HEK293 (cell line): Measurements from ENCODE around the gene SAMD3.

Experiments
- CTCF ChIA-PET: fragments of 350-600 bp; formaldehyde crosslinking; extraction: SDS; loops from one replicate; lab custom pipeline; 2021; ENCODE audit warnings: antibody characterized with exemption; lab: Yijun Ruan, JAX
- POLR2A ChIA-PET: fragments of 300-600 bp; formaldehyde crosslinking; extraction: SDS; loops from one replicate; lab custom pipeline; 2020; ENCODE audit warnings: antibody characterized with exemption, inconsistent platforms; lab: Yijun Ruan, JAX
- H3K27ac ChIP-seq: fragments of 200-500 bp; sonication (Bioruptor generic); 2 replicates; pipeline ENCODE4 v1.5.1; 2014; ENCODE audit warnings: low read depth, low read length, control low read depth, inconsistent platforms; ENCODE audit errors: extremely low read depth
- H3K36me3 ChIP-seq, 2 experiments: fragments of 200-500 bp in 1 of 2; sonication (Bioruptor generic) in 1 of 2; 1 replicate in 1 of 2; 2 replicates in 1 of 2; pipeline ENCODE4 v1.5.1; 2014 to 2017; ENCODE audit warnings: inconsistent platforms in 2 of 2, low read length in 2 of 2; ENCODE audit not compliant: control insufficient read depth in 2 of 2, insufficient read depth in 1 of 2
- H3K4me1 ChIP-seq: fragments of 200-500 bp; sonication (Bioruptor generic); 2 replicates; pipeline ENCODE4 v1.5.1; 2014; ENCODE audit warnings: mild to moderate bottlenecking, low read length, inconsistent platforms; ENCODE audit not compliant: control insufficient read depth, insufficient read depth
- H3K4me3 ChIP-seq: 2 replicates; pipeline ENCODE4 v1.5.1; 2011; ENCODE audit warnings: low read depth, mild to moderate bottlenecking, control low read depth, low read length, moderate library complexity
- H3K9me3 ChIP-seq: fragments of 200-500 bp; sonication (Bioruptor generic); 2 replicates; pipeline ENCODE4 v1.5.1; 2014; ENCODE audit warnings: low read depth, low read length, inconsistent platforms; ENCODE audit not compliant: control insufficient read depth, insufficient read depth
- KLF1 ChIP-seq: fragments of 450-650 bp; formaldehyde crosslinking; IDR thresholded peaks from 2 replicates; pipeline ENCODE4 v1.5.1; 2016; ENCODE audit warnings: missing biosample characterization, missing genetic modification characterization
- KLF16 ChIP-seq: fragments of 450-650 bp; formaldehyde crosslinking; IDR thresholded peaks from 2 replicates; pipeline ENCODE4 v1.5.1; 2017; ENCODE audit warnings: missing biosample characterization, missing genetic modification characterization
- OSR2 ChIP-seq: fragments of 450-650 bp; formaldehyde crosslinking; IDR thresholded peaks from 2 replicates; pipeline ENCODE4 v1.5.1; 2016; ENCODE audit warnings: missing biosample characterization, missing genetic modification characterization
- PRDM10 ChIP-seq: fragments of 450-650 bp; formaldehyde crosslinking; IDR thresholded peaks from 2 replicates; pipeline ENCODE4 v1.5.1; 2016; ENCODE audit warnings: missing biosample characterization, missing genetic modification characterization
- YY1 ChIP-seq: fragments of 450-650 bp; formaldehyde crosslinking; IDR thresholded peaks from 2 replicates; pipeline ENCODE4 v1.5.1; 2018; ENCODE audit warnings: missing biosample characterization, missing genetic modification characterization
- ZBTB44 ChIP-seq: fragments of 450-650 bp; IDR thresholded peaks from 2 replicates; pipeline ENCODE4 v1.5.1; 2018; ENCODE audit warnings: missing biosample characterization, mild to moderate bottlenecking, missing genetic modification characterization
- ZNF24 ChIP-seq: fragments of 450-650 bp; formaldehyde crosslinking; IDR thresholded peaks from 2 replicates; pipeline ENCODE4 v1.5.1; 2016; ENCODE audit warnings: missing biosample characterization, missing genetic modification characterization
- ZNF26 ChIP-seq: fragments of 450-650 bp; formaldehyde crosslinking; IDR thresholded peaks from 2 replicates; pipeline ENCODE4 v1.5.1; 2016; ENCODE audit warnings: missing biosample characterization, missing genetic modification characterization
- ZNF416 ChIP-seq: fragments of 450-650 bp; formaldehyde crosslinking; IDR thresholded peaks from 2 replicates; pipeline ENCODE4 v1.5.1; 2016; ENCODE audit warnings: missing biosample characterization, missing genetic modification characterization
- ZNF501 ChIP-seq: fragments of 450-650 bp; formaldehyde crosslinking; IDR thresholded peaks from 2 replicates; pipeline ENCODE4 v1.5.1; 2016; ENCODE audit warnings: missing biosample characterization, missing genetic modification characterization
- ZNF518A ChIP-seq: fragments of 450-650 bp; formaldehyde crosslinking; conservative IDR thresholded peaks from 2 replicates; pipeline ENCODE4 v1.5.1; 2016; ENCODE audit warnings: low read depth, missing biosample characterization, missing genetic modification characterization
- ZNF830 ChIP-seq: fragments of 450-650 bp; IDR thresholded peaks from 2 replicates; pipeline ENCODE4 v1.5.0; 2018; ENCODE audit warnings: missing biosample characterization, missing genetic modification characterization, low read depth, mild to moderate bottlenecking, moderate library complexity
- ZNF843 ChIP-seq: fragments of 450-650 bp; formaldehyde crosslinking; IDR thresholded peaks from 2 replicates; pipeline ENCODE4 v1.5.1; 2016; ENCODE audit warnings: missing biosample characterization, missing genetic modification characterization
- ZSCAN30 ChIP-seq: fragments of 450-650 bp; IDR thresholded peaks from 2 replicates; pipeline ENCODE4 v1.5.1; 2018; ENCODE audit warnings: missing biosample characterization, mild to moderate bottlenecking, missing genetic modification characterization, moderate library complexity
- TF ChIP-seq, protein P1 (sequence below): fragments of 450-650 bp; formaldehyde crosslinking; IDR thresholded peaks from 2 replicates; pipeline ENCODE4 v1.5.1; 2016; ENCODE audit warnings: missing biosample characterization, missing genetic modification characterization
- TF ChIP-seq, protein P2 (sequence below): fragments of 450-650 bp; IDR thresholded peaks from 2 replicates; pipeline ENCODE4 v1.5.1; 2018; ENCODE audit warnings: missing biosample characterization, missing genetic modification characterization
- TF ChIP-seq, protein P3 (sequence below): fragments of 450-650 bp; formaldehyde crosslinking; IDR thresholded peaks from 2 replicates; pipeline ENCODE4 v1.5.1; 2016; ENCODE audit warnings: missing biosample characterization, missing genetic modification characterization

Gene SAMD3

DNA sequence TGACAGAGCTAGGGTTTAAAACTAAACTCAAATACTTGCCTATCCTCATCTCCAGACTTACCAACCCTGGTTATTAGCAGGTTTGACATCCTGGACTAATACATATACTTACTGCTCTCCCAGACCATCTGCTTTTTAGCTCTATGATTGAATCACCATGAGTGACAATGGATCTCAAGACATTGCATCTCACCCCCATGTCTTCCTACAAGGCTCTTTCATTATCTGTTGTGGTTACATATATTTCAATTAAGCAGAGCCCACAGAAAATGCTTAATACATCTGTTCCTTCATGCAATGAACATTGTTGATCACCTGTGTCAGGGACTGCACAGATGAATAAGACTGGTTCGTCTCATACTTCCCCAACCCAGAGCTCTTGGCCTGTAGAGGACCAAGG lies 19.4 kb downstream of the SAMD3 start:
- Histone ChIP-seq H3K4me3 (no peak overlapping the region), H3K9me3 (no peaks in the 10 kb centered on the region), H3K36me3 (no peaks in the 10 kb centered on the region), H3K4me1 (no peaks in the 10 kb centered on the region), H3K27ac (no peak overlapping the region)
- ChIA-PET POLR2A (no interaction called here), CTCF (interaction anchor here (0.7 kb wide), 1 partner anchor 13 kb away, joined by 3 read pairs; no protein-coding TSS in a partner anchor)
- TF ChIP-seq, protein P1, sequence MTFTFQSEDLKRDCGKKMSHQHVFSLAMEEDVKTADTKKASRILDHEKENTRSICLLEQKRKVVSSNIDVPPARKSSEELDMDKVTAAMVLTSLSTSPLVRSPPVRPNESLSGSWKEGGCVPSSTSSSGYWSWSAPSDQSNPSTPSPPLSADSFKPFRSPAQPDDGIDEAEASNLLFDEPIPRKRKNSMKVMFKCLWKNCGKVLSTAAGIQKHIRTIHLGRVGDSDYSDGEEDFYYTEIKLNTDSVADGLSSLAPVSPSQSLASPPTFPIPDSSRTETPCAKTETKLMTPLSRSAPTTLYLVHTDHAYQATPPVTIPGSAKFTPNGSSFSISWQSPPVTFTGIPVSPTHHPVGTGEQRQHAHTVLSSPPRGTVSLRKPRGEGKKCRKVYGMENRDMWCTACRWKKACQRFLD (tag by site-specific recombination), result no peak
- TF ChIP-seq PRDM10 (no peak), ZNF830 (tag by site-specific recombination) (no peak), ZBTB44 (tag by site-specific recombination) (no peak), ZNF26 (no peak)
- TF ChIP-seq, protein P2, sequence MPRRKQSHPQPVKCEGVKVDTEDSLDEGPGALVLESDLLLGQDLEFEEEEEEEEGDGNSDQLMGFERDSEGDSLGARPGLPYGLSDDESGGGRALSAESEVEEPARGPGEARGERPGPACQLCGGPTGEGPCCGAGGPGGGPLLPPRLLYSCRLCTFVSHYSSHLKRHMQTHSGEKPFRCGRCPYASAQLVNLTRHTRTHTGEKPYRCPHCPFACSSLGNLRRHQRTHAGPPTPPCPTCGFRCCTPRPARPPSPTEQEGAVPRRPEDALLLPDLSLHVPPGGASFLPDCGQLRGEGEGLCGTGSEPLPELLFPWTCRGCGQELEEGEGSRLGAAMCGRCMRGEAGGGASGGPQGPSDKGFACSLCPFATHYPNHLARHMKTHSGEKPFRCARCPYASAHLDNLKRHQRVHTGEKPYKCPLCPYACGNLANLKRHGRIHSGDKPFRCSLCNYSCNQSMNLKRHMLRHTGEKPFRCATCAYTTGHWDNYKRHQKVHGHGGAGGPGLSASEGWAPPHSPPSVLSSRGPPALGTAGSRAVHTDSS (tag by site-specific recombination), result no peak

DNA sequence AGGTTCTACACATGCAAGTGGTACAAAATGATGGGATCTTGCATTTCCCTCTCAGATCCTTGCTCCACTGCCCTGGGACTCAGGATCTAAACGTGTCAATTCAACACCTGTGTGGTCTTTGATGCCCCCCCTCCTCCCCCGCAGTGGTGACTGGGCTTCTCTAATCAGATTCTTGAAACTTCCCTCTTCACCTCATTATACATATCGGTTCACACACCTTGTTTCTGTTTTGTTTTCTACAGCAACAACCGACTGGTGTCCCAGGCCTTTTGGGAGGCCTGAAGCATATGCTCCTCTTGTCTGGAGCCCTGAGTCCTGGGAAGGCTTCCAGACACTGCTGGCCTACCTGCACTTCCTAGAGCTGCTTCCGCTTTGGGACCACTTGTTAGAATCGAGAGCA lies 20.0 kb downstream of the SAMD3 start:
- H3K9me3 ChIP-seq, result no peaks in the 10 kb centered on the region
- ChIA-PET POLR2A (no interaction called here), CTCF (interaction anchor here (0.7 kb wide), 2 partner anchors 13 to 1255 kb away, joined by 3 to 4 read pairs; no protein-coding TSS in a partner anchor)
- H3K36me3 ChIP-seq, result no peaks in the 10 kb centered on the region
- H3K4me1 ChIP-seq, result no peaks in the 10 kb centered on the region
- H3K27ac ChIP-seq, result no peak overlapping the region
- H3K4me3 ChIP-seq, result no peak overlapping the region
- no peak for TF ChIP-seq KLF16 (tag by site-specific recombination)
- no peak for TF ChIP-seq YY1 (tag by site-specific recombination)
- no peak for TF ChIP-seq ZNF416 (tag by site-specific recombination)
- TF ChIP-seq, protein P3, sequence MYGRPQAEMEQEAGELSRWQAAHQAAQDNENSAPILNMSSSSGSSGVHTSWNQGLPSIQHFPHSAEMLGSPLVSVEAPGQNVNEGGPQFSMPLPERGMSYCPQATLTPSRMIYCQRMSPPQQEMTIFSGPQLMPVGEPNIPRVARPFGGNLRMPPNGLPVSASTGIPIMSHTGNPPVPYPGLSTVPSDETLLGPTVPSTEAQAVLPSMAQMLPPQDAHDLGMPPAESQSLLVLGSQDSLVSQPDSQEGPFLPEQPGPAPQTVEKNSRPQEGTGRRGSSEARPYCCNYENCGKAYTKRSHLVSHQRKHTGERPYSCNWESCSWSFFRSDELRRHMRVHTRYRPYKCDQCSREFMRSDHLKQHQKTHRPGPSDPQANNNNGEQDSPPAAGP (tag by site-specific recombination), result no peak
- TF ChIP-seq KLF1, result no peak
- TF ChIP-seq ZNF843 (tag by site-specific recombination), result no peak
- no peak for TF ChIP-seq ZNF26
- TF ChIP-seq ZNF24, result no peak
- no peak for TF ChIP-seq ZSCAN30 (tag by site-specific recombination)
- TF ChIP-seq ZNF501 (tag by site-specific recombination), result no peak
- no peak for TF ChIP-seq ZNF518A
- TF ChIP-seq OSR2, result no peak
